ENCODE measurements around the gene TREML2.

- TF ChIP-seq EZH2 (IDR thresholded peaks at IDR 0.05; ENCODE audit: insufficient read depth, poor library complexity, severe bottlenecking), result no peak
- no peak for TF ChIP-seq EZH2phosphoT487 (IDR thresholded peaks at IDR 0.05; ENCODE audit: insufficient read depth, low read depth)
These were observed 46.4 kb upstream of the TREML2 start for GRCh38 chr6:41247288-41247865.

Measured in GM23248 (cell line).